GM21786 (cell line): ENCODE measurements around the gene OSBPL5.

Experiments used
- ATAC-seq: cut with Tn5 transposase; IDR thresholded peaks from one replicate; pipeline ENCODE4 v1.9.1; 2021; ENCODE audit not compliant: unreplicated experiment

The OSBPL5 gene

GRCh38 chr11:3197878-3198528 is 32.9 kb upstream of the OSBPL5 start:
- ATAC-seq, result no peak

DNA sequence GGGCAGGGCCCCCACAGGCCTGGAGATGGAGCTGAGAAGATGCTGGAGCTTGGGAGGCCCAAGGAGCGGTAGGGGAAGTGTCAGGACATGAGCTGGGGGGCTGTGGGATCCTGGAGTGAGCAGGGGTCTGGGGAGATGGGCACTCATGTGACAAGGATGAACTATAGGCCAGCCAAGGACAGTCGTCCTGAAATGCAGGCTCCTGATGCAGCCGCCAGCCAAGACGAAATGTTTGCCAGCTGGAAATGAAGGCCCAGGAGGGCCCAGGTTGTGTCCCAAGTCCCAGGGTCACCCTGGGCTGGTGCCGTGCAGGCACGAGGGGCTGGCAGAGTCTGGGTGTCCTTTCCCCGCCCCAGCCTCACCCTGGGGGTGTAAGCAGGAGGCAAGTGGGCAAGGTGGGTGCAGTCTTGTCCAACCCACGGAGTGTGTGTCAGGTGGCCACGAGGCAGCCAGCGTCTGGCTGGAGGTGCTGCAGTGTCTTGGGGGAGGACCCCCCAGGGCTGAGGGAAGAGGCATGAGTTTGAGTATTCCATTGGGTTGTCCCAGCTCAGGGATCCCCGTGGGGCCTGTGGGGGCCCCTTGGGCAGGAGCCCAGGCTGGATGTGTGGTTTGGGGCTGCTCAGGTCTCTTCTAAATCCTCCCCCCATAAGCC is 32.1 kb upstream of the OSBPL5 start:
- ATAC-seq, result no peak

GRCh38 chr11:3196161-3197043 is 31.3 kb upstream of the OSBPL5 start:
- no peak for ATAC-seq

- no peak for ATAC-seq
Measured at GRCh38 chr11:3195251-3196160, 30.4 kb upstream of the OSBPL5 start.

GRCh38 chr11:3194016-3194816 is 29.1 kb upstream of the OSBPL5 start:
- no peak for ATAC-seq

GRCh38 chr11:3193373-3194015 is 28.4 kb upstream of the OSBPL5 start:
- no peak for ATAC-seq

- ATAC-seq, result no peak
Measured at GRCh38 chr11:3192511-3193372, 27.6 kb upstream of the OSBPL5 start.

GRCh38 chr11:3191586-3192324 is 26.6 kb upstream of the OSBPL5 start:
- no peak for ATAC-seq

DNA sequence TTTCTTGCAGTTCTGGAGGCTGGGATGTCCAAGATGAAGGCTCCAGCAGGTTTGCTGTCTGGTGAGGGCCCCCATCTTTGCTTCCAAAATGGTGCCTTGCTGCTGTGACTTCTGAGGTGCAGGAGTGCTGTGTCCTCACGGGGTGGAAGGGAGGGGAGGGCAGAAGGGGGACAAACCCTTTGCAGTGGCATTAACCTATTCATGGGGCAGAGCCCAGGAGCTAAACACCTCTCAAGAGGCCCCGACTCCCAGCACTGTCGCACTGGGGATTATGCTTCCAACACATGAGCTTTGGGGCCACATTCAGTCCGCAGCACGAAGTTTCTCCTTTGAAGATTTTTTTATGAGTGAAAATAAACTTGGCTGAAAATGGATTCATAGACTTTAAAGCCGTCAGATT is 25.5 kb upstream of the OSBPL5 start:
- ATAC-seq, result no peak

DNA sequence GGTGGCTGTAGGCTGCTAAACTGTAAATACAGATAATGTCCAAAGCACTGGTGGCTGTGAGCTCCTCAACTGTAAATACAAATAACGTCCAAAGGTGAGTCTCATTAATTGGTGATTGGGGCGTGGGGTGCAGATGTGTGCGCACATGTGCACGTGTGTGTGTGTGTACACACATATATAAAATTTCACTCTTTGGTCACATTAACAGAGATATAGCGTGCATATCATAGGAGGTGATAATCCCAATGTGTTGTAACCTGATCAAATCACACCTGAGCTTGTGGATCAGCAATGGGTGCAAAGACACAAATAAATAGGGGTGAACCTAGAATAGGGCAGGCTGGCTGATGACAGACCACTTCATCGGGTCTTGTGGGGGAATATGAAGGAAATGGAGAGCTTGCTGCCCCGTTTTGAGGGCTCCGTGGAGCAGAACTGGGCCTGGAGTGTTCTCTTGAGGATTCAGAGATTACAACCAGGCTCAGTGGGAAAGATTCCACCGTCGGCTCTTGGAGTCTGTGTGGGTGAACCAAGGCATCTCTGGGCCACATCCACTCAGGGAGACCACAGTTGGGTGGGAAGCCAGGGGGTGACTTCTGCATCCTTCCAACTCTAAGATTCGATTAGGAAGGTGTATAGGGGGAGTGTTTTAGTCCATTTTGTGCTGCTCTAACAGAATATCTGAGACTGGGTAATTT is 24.9 kb upstream of the OSBPL5 start:
- ATAC-seq, result no peak

GRCh38 chr11:3189196-3189843 is 24.2 kb upstream of the OSBPL5 start:
- ATAC-seq, result no peak

- ATAC-seq, result no peak
Measured at GRCh38 chr11:3188496-3189195, 23.5 kb upstream of the OSBPL5 start.

GRCh38 chr11:3186166-3186953 is 21.2 kb upstream of the OSBPL5 start:
- no peak for ATAC-seq

DNA sequence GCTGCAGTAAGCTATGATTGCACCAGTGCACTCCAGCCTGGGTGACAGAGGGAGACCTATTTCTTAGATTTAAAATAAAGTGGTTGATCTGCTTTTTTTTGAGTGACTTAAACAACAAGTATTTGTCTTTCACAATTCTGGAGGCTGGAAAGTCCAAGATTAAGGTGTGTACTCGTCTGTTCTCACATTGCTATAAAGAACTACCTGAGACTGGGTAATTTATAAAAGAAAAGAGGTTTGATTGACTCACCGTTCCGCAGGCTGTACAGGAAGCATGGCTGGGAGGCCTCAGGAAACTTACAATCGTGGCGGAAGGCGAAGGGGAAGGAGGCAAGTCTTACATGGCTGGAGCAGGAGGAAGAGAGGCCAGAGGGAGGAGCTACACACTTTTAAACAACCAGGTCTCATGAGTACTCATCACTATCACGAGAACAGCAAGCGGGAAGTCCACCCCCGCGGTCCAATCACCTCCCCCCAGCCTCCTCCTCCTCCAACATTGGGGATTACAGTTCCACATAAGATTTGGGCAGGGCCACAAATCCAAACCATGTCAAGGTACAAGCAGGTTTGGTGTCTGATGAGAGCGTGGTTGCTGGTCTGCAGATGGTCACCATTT is 19.7 kb upstream of the OSBPL5 start:
- ATAC-seq, result no peak

GRCh38 chr11:3183523-3183922 is 18.4 kb upstream of the OSBPL5 start:
- no peak for ATAC-seq
